HG03175 (cell line): ENCODE measurements around the gene SAMD15.
"Not testable (repeated sequence)": the region's sequence is repeated elsewhere in the genome, so short reads cannot be mapped to it uniquely, and the experiment has no call there.

Source experiments
- ATAC-seq: cut with Tn5 transposase; IDR thresholded peaks from one replicate; pipeline ENCODE4 v1.9.1; 2021; ENCODE audit warnings: mild to moderate bottlenecking, moderate library complexity; ENCODE audit not compliant: unreplicated experiment

SAMD15 gene

DNA sequence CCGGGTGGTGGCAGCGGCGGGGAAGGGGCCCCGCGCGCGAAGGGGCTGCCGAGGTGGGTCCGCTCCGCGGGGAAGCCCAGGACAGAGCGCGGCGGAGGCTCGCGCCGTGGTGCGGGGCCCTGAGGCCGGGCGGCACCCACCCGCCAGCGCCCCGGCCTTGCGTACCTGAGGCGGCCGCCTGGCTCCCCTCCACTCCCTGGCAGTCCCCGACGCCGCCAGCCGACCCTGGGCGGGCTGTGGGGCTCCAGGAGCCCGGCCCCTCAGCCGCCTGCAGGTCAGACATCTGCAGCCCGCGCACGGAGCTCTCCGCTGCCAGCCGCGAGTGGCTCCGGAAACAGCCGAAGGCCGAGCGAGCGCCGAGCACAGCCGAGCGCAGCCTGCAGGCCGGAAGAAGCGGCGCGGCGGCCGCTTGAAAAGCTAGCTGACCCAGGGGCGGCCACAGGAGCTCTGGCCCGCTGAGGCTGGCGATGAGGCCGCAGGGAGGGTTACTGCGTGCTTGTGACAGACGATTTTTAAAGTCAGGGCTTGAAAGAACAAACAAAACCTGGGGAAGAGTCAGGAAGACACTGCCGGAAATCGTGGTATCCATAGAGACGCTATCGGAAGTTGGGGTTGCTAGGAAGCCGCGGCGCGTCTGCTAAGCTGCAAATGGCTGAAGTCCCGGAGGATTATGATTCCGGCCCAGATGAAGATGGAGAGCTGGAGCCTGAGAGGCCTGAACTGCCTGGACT, at the start of gene SAMD15, which contains the start of gene TMED8:
Gene SAMD15, plus strand, starts transcription at position 609 of the 731 bp plus-strand sequence. Its CDS starts 40 bp downstream, at position 649.
Gene TMED8, minus strand, starts transcription at position 324 of the 731 bp plus-strand sequence. Its CDS starts 41 bp downstream, at position 283.
- peak; percentile 88 for ATAC-seq

DNA sequence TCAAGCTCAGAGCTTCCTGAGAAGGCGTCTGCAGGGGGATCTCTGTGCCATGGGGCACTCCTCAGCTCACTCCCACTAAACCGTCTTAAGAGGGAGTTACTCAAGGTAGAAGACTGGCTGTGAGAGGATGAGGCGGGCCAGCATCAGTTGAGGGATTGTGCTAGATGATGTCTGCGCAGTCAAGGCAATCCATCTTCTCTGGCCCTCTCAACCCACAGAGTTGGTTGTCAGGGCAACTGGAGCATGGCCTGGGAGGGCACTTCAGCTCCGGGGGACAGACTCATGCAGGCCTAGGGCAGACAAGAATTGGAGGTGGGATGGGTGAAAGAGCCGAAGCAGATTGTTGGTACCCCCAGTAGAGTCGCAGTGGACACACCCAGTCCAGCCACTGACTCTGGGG, 47.3 kb upstream of the SAMD15 start:
- ATAC-seq = no peak

DNA sequence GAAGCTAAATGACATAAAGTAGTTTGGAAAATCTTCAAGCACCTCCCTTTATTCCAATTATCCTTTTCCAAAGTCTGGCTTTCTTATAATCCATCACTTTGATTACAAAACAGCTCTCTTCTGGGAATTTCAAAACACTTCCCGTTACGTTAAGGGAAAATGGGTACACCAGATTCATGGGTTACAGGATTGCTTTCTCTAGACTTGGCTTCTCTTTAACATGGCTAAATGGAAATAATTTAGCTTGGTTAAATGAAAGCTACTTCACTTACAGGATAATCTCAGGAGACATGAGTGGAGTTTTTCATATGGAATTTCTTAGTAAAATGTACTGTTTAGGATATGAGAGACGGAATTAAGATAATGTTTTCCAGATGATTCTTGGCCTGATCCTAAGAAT, 41.6 kb upstream of the SAMD15 start:
- ATAC-seq = no peak

DNA sequence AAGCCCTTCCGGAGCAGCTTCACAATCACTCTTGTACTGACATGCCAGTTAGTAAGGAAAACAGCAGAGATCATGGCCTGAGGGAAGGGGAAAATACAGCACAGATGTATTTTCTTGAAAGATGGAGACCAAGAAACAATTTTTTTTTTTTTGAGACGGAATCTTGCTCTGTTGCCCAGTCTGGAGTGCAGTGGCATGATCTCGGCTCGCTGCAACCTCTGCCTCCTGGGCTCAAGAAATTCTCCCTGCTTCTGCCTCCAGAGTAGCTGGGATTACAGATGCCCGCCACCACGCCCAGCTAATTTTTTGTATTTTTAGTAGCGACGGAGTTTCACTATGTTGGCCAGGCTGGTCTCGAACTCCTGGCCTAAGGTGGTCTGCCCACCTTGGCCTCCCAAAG, 39.9 kb upstream of the SAMD15 start:
- ATAC-seq = not testable (repeated sequence)

DNA sequence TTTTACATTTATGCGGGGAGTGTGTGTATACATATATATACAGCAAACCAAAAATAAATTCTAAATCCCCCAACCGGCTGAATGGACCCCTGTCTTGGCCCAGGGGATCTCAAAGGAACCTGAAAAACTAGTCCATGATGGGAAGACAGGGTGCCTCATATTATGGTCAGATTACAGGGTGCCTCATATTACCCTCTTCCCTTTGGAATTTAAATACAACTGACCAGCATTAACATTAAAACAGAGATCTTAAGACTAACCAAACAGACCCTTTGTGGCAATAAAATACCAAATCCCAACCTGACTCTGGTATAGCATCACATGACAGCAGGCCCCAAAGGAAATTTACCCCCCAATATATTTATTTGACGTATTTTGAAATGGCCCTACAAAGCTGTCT, 39.3 kb upstream of the SAMD15 start:
- no peak for ATAC-seq

DNA sequence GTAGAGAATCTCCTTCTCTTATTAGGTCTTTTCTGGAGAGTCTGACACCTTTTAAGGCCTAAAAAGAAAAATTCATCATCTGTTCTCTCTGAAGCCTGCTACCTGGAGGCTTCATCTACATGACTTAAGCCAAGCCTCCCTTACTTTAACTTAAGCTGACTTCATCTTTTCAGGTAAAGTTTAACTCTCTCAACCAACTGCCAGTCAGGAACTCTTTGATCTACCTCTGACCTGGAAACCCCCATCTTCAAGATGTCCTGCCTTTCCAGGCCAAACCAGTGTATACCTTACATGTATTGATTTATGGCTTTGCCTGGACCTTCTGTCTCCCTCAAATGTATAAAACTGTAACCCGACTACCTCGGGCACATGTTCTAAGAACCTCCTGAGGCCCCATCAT, 38.9 kb upstream of the SAMD15 start:
- no peak for ATAC-seq

DNA sequence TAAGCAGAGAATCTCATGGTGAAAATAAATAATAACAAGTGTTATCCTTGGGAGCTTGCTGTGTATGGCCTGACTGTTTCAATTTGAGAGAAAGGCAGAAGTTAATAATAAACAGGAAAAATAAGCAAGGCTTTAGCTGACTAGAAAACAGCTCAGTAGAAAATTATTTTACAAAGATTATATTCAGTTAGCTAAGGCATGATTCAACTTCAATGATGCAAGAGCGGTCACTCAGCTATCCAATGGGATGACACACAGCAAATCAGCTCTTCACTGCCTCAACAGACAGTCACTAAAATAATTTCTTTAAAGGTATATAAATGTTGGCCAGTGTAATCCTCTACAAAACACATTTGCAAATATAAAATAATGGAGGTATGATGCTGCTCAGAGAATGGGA, 37.8 kb upstream of the SAMD15 start:
- ATAC-seq = no peak

DNA sequence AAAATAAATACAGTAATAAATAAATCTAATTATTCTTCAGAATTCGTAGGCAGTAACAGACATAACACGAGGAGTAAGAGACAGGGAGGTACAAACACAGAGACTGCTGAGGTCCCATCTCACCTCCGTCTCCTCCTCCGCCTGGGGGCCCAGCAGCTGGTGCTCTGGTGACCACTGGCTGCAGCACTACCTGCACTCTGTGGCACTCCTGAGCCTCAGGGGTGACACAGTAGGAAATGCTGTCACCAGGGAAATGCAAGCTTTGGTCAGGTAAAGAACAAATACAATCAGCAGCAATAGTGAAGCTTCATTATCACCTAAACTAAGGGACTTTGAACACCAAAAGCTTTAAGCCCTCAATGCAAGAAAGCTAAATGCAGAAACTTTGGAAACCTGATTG, 36.8 kb upstream of the SAMD15 start:
- ATAC-seq = no peak

DNA sequence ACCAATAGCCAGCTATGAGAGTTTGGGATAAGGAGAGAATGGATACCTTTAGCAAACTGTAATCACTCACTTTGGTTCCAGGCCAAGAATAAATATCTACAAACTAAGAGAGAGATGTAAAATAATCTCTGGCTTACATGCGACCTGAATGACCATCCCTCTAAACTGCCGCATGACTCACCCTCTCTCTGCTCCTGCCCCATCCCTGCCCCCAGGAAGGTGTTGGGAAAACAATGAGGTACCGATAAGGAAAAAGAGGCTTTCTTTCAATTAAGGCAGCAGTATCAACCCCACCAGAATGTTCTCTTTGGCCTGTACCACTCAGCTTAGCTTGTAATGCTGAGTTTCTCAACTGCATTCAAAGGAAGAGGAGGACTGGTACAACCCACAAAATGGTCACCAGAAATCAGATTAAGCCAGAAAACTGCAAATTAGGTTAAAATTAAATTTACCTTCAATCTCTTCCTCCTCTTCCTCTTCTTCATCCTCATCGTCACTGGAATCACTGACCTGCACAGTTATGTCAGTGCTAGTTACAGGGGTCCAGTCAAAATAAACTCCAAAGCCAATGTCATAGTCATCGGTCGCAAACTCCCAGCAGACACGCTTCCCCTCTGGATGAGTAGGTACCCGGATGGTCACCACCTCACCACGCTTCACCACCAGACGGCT, 34.3 kb upstream of the SAMD15 start:
- ATAC-seq = no peak

DNA sequence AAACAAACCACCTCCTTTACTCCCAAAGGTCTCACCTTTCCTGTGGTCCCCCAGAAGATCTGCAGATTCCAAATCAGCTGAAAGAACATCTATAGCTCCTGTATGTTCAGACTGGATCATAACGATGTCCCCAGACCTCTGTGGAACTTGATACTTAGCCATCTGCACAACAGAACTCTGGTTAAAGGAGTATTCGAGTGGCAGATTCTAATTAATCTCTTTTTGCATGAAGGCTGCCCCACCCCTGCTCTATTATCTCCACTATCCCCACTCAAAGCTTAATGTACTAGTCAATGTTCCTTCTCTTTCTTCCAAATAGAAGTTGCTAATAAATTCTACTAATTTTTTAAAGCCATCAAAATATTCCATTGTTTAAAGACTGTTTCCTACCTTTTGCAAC, 33.5 kb upstream of the SAMD15 start:
- no peak for ATAC-seq

DNA sequence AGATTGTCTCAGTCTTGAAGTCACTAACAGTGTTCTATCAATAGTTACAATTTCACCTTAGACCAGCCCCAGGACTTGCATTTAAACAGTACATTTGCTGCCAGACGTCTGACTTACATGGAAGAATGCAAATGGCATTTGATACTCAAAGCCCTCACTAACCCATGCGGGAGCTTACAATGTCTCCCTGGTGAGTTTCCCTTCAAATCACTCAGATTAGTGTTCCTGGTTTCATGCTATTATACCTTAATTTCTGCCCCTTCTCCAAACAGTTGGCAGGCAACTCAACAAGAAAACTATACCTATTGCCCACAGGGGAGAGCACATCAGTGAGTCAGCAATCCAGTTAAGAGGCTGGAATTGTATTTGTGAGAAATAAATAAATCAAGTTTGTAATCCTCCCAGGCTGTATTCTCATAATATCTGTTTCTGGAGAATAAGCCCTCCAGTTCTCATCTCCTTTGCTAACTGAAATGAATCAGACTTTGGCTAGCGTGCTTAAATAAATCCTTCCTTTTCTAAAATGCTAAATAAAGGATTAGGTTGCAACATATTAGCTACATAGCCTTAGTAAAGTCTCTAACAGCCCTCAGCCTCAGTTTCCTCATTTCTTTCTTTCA, 32.7 kb upstream of the SAMD15 start:
- ATAC-seq = no peak

DNA sequence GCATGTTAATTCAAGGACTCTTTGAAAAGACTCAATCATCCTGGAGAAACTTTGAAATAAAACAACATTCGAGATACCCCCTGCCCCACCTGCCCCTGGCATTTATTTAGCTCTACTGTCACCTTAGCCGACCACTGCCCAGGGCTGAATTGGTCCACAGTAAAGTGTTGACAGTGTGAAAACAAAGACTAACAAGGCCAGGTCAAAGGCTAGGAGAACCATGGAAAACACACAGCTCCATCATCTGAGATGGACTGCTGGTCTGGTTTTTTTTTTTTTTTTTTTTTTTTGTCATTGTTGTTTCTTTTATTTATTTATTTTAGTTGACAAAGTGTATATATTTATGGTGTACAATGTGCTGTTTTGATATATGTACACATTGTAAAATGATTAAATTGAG, 30.7 kb upstream of the SAMD15 start:
- no peak for ATAC-seq

DNA sequence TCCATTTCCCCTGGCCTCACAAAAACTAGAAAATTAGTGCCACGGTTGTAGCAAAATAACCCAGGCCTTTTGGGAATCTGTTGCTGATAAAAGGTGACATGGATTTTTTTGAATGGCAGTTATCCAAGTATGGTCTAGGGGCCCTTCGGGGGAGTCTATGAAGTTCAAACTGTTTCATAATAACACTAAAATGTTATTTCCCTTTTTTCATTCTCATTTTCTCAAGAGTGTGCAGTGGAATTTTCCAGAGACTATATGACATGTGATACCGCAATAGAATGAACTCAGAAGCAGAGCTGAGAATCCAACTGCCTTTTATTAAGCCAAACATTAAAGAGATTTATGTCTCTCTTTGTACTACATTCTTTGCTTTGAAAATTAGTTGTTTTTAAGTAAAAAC, 29.4 kb upstream of the SAMD15 start:
- no peak for ATAC-seq

DNA sequence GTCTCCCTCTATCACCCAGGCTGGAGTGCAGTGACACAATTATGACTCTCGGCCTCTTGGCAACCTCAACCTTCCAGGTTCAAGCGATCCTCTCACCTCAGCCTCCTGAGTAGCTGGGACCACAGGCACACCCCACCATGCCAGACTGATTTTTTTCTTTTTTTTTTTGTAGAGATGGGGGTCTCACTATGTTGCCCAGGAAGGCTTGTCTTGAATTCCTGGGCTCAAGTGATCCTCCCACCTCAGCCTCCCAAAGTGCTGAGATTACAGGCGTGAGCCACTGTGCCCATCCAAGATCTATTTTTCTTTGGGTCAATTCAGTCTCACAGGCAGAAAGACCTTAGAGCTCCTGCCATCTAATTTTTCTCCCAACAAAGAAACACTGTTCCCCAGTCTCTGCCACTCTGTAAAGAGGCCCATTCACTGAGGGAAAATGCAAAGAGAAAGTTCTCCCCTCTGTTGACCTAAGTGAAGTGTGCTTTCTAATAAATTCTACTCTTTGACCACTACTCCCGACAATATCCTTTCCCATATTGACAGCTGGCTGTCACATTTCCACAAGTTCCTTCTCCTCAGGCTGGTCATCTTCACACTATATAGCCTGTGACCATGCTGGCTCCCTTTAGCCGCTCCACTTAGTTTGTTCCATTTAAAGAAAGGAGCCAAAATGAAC, 23.6 kb upstream of the SAMD15 start:
- no peak for ATAC-seq

DNA sequence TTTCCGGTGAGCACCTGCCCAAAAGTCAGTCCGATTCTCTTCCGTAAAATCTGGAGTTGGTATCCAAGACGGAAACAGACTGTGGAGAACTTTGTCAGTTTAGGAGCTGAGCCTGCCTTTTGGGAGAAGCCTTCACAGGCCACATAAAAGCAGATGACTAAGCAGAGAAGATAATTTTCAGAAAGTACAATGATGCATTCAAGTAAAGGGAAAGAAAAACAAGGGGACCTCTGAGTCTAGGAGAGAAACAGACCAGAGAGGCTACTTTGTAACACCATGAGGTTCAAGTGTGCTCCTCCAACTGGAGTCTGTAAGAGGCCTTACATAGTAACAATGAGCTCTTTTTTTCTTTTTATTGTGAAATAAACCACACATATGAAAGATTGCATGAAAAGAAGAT, 21.4 kb upstream of the SAMD15 start:
- ATAC-seq = no peak

DNA sequence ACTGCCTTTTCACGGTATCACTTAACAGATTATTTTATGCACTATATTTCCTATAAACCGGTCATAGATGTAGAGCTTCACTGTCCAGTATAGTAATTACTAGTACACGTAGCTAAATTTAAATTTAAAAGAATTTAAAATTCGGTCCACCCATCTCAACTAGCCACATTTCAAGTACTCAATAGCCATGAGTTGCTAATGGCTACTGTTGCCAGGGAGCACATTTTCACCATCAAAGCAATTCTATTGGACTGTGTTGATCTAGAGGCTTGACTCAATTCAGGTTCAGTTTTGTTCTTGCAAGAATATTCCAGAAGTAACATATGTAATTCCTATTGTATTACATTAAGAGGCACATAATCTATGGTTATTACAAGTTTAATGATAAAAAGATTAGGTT, 20.3 kb upstream of the SAMD15 start:
- no peak for ATAC-seq

DNA sequence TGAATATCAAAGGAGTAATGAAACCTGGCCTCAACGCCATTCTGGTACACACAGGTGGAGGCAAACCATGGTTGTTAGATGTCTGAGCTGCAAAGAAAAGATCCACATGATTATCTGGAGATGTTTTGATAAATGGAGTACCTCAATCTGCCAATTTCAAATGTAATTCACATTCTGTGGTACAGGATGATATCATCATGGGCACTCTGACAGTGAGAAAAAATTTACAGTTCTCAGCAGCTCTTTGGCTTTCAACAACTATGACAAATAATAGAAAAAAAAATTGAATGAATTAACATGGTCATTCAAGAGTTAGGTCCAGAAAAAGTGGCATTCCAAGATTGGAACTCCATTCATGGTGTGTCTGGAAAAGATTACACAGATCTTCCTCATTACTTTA, 17.6 kb upstream of the SAMD15 start:
- ATAC-seq = no peak

DNA sequence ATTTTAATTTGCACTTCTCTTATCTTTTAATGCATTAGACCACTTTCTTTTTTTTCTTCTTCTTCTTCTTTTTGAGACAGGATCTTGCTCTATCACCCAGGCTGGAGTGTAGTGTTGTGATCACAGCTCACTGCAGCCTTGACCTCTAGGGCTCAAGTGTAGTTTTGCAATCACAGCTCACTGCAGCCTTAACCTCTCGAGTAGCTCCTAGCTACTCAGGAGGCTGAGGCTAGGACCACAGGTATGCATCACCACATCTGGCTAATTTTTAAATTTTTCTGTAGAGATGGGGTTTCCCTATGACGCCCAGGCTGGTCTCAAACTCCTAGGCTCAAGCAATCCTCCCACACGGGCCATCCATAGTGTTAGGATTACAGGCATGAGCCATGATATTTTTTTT, 13.0 kb upstream of the SAMD15 start:
- no peak for ATAC-seq

DNA sequence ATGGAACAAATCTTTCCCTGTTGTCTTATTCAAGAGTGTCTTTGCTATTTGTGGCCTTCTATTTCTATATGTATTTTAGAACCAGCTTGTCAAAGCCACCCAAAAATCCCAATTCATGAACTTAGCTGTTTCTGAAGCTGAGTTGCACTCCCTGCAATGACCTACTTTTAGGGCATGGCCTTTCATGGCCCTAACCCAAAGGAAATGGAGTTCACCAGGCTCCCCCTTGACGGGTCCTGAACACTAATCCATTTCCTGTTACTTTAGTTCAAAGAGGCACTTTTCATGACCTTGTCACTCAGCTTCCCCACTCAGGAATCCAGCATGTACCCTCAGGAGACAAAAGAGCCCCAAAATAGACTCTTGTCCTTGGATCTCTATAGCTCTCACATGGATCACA, 7.9 kb upstream of the SAMD15 start:
- ATAC-seq = no peak

DNA sequence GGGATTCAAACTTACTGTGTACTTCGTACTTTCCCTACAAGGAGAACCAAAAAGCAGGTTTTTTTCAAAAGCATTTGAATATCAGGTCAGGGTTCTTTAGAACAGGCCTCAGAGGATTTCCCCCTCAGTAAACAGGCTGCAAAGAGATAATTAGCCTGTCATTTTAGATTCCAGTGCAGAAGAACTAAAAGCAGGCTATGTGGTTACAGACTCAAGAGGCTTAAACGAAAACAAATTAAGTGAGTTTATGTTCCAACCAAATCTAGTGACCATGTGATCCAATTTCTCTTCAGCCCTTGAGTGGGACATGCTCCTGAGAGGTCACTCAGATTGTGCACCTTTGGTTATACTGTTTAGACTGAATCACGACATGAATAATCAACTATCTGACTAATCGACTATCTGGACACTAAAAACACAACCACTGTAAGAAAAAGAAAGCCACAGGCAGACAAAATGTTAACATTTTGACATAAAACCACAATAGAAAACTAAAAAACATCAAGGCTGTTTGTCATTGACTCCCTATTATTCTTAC, 4.8 kb upstream of the SAMD15 start:
- peak; percentile 19 for ATAC-seq
